Skeletal muscle satellite cell (primary cell): ENCODE results near the gene GPR87.

Experiments
- H3K27me3 ChIP-seq: 2 replicates; pipeline ENCODE4 v1.7.0; 2013; ENCODE audit warnings: low read length; ENCODE audit not compliant: control insufficient read depth, insufficient read depth
- H3K36me3 ChIP-seq: 2 replicates; pipeline ENCODE4 v1.7.0; 2013; ENCODE audit warnings: mild to moderate bottlenecking, control low read depth, low read length; ENCODE audit not compliant: insufficient read depth
- H3K4me1 ChIP-seq: 2 replicates; pipeline ENCODE4 v1.7.0; 2013; ENCODE audit warnings: low read length; ENCODE audit not compliant: control insufficient read depth, insufficient read depth
- H3K4me2 ChIP-seq: 2 replicates; pipeline ENCODE4 v1.7.0; 2013; ENCODE audit warnings: mild to moderate bottlenecking, low read length
- H3K4me3 ChIP-seq: 2 replicates; pipeline ENCODE4 v1.7.0; 2013; ENCODE audit warnings: low read length
- H3K9ac ChIP-seq: 2 replicates; pipeline ENCODE4 v1.7.0; 2013; ENCODE audit warnings: mild to moderate bottlenecking, low read depth, low read length, moderate library complexity
- H3K9me3 ChIP-seq: replicated peaks from 2 replicates; pipeline ENCODE4 v1.7.0; 2013; ENCODE audit warnings: mild to moderate bottlenecking, control low read depth, low read length

GPR87 gene

DNA sequence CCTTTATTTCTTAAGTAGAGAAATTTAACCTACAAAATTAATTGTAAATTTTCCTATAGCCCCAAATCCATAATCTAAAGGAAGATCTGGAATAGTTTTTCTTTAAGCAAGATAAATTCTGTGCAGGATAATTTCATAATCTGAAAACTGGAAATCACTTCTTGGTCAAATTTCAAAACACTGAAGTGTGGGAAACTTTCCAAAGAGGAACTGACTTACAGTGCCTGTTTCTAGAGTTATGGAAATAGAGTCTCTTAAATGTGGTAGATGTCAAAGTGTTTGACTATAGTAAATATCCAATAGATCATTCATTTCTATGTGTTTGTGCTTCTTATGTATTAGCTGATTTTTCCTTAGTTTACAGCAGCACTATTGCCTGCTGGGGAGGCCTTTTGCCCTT lies 14.3 kb upstream of the GPR87 start:
- no peaks in the 10 kb centered on the region for H3K36me3 ChIP-seq
- no peaks in the 10 kb centered on the region for H3K27me3 ChIP-seq
- no peak overlapping the region for H3K4me3 ChIP-seq
- H3K9ac ChIP-seq = no peak overlapping the region
- no peak overlapping the region for H3K4me2 ChIP-seq
- no peaks in the 10 kb centered on the region for H3K4me1 ChIP-seq
- no peaks in the 10 kb centered on the region for H3K9me3 ChIP-seq

GRCh38 chr3:151330379-151330778 lies 13.8 kb upstream of the GPR87 start:
- Histone ChIP-seq H3K9ac (no peak overlapping the region), H3K4me1 (no peaks in the 10 kb centered on the region), H3K9me3 (no peaks in the 10 kb centered on the region), H3K4me2 (no peak overlapping the region), H3K27me3 (no peaks in the 10 kb centered on the region), H3K36me3 (no peaks in the 10 kb centered on the region), H3K4me3 (no peak overlapping the region)

- H3K4me2 ChIP-seq = no peak within 1 kb of the TSS
- H3K36me3 ChIP-seq = no peaks in the 10 kb centered on the region
- H3K27me3 ChIP-seq = no peaks in the 10 kb centered on the region
- no peak within 1 kb of the TSS for H3K4me3 ChIP-seq
- no peaks in the 10 kb centered on the region for H3K9me3 ChIP-seq
- H3K9ac ChIP-seq = no peak within 1 kb of the TSS
- H3K4me1 ChIP-seq = no peaks in the 10 kb centered on the region
Observed at GRCh38 chr3:151329363-151329762, 12.7 kb upstream of the GPR87 start, which contains the start of gene P2RY13. Gene P2RY13, minus strand, starts transcription at chr3:151329549. Its CDS starts 21 bp downstream, at chr3:151329528.

DNA sequence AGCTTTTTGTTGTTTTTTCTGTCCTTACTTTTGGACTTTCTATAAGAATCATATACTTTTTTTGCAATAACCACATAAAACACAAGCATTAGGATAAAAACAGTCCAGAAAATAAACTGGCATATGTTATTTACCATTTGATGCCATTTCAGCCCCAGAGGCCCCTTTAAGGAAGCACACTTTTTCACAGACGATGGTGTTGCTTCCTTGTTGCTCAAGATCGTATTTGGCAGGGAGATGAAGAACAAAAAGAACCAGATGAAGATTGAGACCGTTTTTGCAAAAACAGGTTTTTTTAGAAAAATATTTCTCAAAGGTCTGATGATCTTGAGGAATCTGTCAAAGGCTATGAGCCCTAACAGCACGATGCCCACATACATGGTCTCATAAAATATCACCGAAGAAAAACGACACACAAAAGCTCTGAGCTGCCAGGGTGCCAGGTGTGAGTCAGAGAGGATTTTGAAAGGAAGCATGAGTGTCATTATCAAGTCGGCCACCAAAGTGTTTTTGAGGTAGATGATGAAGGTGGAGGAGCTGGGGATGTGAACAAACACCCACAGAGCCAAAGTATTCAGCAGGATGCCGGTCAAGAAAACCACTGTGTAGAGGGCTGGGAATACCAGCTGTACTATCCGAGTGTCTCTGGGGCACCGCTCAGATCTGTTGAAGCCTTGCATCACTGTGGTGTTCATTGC lies 11.8 kb upstream of the GPR87 start:
- H3K9me3 ChIP-seq = no peaks in the 10 kb centered on the region
- no peaks in the 10 kb centered on the region for H3K36me3 ChIP-seq
- no peak overlapping the region for H3K4me3 ChIP-seq
- no peak overlapping the region for H3K4me2 ChIP-seq
- H3K4me1 ChIP-seq = no peaks in the 10 kb centered on the region
- no peaks in the 10 kb centered on the region for H3K27me3 ChIP-seq
- H3K9ac ChIP-seq = no peak overlapping the region

DNA sequence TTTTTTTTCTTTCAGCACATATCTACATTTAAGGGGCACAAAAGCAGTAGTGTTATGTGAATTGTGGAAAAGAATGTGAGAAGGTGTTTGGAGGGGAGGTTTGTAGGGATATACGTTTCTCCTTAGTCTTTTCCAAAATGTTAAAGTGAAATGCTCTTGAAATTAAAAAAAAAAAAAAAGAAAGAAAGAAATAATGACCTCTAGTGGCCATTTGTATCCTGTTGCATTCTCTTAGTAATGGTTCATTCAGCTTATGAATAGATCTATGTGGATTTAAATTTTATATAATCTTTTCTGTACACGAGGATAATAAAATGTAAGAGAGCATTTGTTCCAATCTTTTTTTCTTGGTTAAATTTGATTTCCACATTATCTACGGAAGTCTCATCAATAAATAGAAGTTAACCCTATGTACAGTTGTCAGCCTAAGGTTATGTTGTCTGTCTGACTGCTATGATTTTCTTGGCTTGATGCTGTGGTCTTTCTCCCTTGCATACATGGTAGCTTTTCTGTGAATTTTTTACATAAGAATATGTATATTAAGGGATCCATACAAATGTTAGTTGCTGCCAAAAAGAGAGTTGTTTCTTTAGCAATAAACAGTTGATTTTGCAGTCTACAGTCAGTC lies 11.1 kb upstream of the GPR87 start:
- no peak overlapping the region for H3K9ac ChIP-seq
- H3K27me3 ChIP-seq = no peaks in the 10 kb centered on the region
- no peak overlapping the region for H3K4me3 ChIP-seq
- H3K4me1 ChIP-seq = no peaks in the 10 kb centered on the region
- H3K36me3 ChIP-seq = no peaks in the 10 kb centered on the region
- peak overlapping the region; percentile 9 for H3K4me2 ChIP-seq
- H3K9me3 ChIP-seq = no peaks in the 10 kb centered on the region

GRCh38 chr3:151322511-151322910 lies 5.9 kb upstream of the GPR87 start:
- Histone ChIP-seq H3K4me3 (no peak overlapping the region), H3K9ac (no peak overlapping the region), H3K9me3 (no peaks in the 10 kb centered on the region), H3K4me2 (no peak overlapping the region), H3K36me3 (no peaks in the 10 kb centered on the region), H3K4me1 (peaks cover 31% of the 10 kb centered on the region), H3K27me3 (no peaks in the 10 kb centered on the region)

GRCh38 chr3:151321526-151321925 lies 4.9 kb upstream of the GPR87 start:
- H3K27me3 ChIP-seq = no peaks in the 10 kb centered on the region
- H3K4me3 ChIP-seq = no peak overlapping the region
- no peak overlapping the region for H3K4me2 ChIP-seq
- H3K36me3 ChIP-seq = no peaks in the 10 kb centered on the region
- no peaks in the 10 kb centered on the region for H3K9me3 ChIP-seq
- H3K4me1 ChIP-seq = peaks cover 37% of the 10 kb centered on the region
- H3K9ac ChIP-seq = no peak overlapping the region

DNA sequence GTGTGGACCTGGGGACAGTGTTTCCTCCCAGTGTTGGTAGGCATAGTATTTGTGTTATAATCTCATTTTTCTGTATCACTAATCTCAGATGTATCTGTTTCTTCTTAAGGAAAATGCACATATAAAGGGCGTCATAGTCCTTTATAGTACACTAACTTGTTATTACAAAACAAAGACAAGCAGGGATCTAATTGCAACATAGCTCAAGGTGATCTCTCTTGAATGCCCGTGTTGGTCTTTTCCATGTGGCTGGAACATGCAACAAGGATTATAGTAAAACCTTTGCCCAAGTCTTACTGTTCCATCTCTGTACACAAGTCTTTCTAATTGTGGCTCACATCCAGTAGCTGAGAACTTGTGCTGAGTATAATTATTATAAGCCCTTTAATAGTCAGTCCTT lies 3.5 kb upstream of the GPR87 start:
- Histone ChIP-seq H3K4me1 (peaks cover 45% of the 10 kb centered on the region), H3K9me3 (no peaks in the 10 kb centered on the region), H3K4me3 (no peak overlapping the region), H3K9ac (peak overlapping the region; percentile 11), H3K36me3 (no peaks in the 10 kb centered on the region), H3K27me3 (no peaks in the 10 kb centered on the region), H3K4me2 (peak overlapping the region; percentile 30)

GRCh38 chr3:151319628-151320027 lies 3.0 kb upstream of the GPR87 start:
- Histone ChIP-seq H3K9ac (peak overlapping the region; percentile 11), H3K4me3 (no peak overlapping the region)

GRCh38 chr3:151318991-151319390 lies 2.4 kb upstream of the GPR87 start:
- Histone ChIP-seq H3K9ac (no peak overlapping the region), H3K4me1 (peaks cover 46% of the 10 kb centered on the region), H3K36me3 (no peaks in the 10 kb centered on the region), H3K27me3 (no peaks in the 10 kb centered on the region), H3K9me3 (no peaks in the 10 kb centered on the region), H3K4me2 (peak overlapping the region; percentile 49), H3K4me3 (no peak overlapping the region)

More at GRCh38 chr3:151319628-151320027, 3.0 kb upstream of the GPR87 start:
- Histone ChIP-seq H3K36me3 (no peaks in the 10 kb centered on the region), H3K27me3 (no peaks in the 10 kb centered on the region), H3K9me3 (no peaks in the 10 kb centered on the region), H3K4me2 (peak overlapping the region; percentile 49), H3K4me1 (peaks cover 46% of the 10 kb centered on the region)

GRCh38 chr3:151318313-151318712 lies 1.7 kb upstream of the GPR87 start:
- Histone ChIP-seq H3K36me3 (no peaks in the 10 kb centered on the region), H3K27me3 (no peaks in the 10 kb centered on the region), H3K4me1 (peaks cover 46% of the 10 kb centered on the region), H3K9ac (no peak overlapping the region), H3K4me2 (peak overlapping the region; percentile 49), H3K9me3 (no peaks in the 10 kb centered on the region), H3K4me3 (no peak overlapping the region)

- Histone ChIP-seq H3K4me3 (no peak overlapping the region), H3K4me2 (no peak overlapping the region), H3K9ac (no peak overlapping the region), H3K27me3 (no peaks in the 10 kb centered on the region), H3K36me3 (no peaks in the 10 kb centered on the region), H3K9me3 (no peaks in the 10 kb centered on the region), H3K4me1 (peaks cover 46% of the 10 kb centered on the region)
Observed at GRCh38 chr3:151315846-151316245, 774 bp downstream of the GPR87 start.
